ENCODE data around the gene CCDC18. TPM values are rescaled to one million over a fixed set of nuclear protein-coding genes. Genes with fewer than 3 reads are reported as not detected.
A peak's percentile ranks its signal among the peaks of the same experiment; 100 is the strongest.

Gene CCDC18
- total RNA-seq, 3 donors from 2014 or later: 4.1 to 10.5 (median 9.4) TPM

GRCh38 chr1:93177991-93178390 is 2.5 kb upstream of the CCDC18 start:
- Histone ChIP-seq H3K4me1 (no peaks in the 10 kb centered on the region), H3K4me3 (peak overlapping the region; percentile 88 to 95 (median 95)), H3K9me3 (no peaks in the 10 kb centered on the region), H3K27me3 (no peaks in the 10 kb centered on the region), H3K36me3 (no peaks in the 10 kb centered on the region), H3K27ac (no peak overlapping the region)
- no peak for DNase-seq (ENCODE audit: low spot score in 2 of 2)
- TF ChIP-seq, protein P1, sequence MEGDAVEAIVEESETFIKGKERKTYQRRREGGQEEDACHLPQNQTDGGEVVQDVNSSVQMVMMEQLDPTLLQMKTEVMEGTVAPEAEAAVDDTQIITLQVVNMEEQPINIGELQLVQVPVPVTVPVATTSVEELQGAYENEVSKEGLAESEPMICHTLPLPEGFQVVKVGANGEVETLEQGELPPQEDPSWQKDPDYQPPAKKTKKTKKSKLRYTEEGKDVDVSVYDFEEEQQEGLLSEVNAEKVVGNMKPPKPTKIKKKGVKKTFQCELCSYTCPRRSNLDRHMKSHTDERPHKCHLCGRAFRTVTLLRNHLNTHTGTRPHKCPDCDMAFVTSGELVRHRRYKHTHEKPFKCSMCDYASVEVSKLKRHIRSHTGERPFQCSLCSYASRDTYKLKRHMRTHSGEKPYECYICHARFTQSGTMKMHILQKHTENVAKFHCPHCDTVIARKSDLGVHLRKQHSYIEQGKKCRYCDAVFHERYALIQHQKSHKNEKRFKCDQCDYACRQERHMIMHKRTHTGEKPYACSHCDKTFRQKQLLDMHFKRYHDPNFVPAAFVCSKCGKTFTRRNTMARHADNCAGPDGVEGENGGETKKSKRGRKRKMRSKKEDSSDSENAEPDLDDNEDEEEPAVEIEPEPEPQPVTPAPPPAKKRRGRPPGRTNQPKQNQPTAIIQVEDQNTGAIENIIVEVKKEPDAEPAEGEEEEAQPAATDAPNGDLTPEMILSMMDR (IDR thresholded peaks at IDR 0.05): no peak
- TF ChIP-seq POLR2A (IDR thresholded peaks at IDR 0.05) (no peak), POLR2AphosphoS5 (IDR thresholded peaks at IDR 0.05) (no peak)
- intact Hi-C loops (cut with DNase I; ENCODE audit: low total_unique reads): no loop called here

- intact Hi-C loops (cut with DNase I; ENCODE audit: low total_unique reads): no loop called here
- Histone ChIP-seq H3K4me1 (no peaks in the 10 kb centered on the region), H3K36me3 (no peaks in the 10 kb centered on the region), H3K27me3 (no peaks in the 10 kb centered on the region), H3K4me3 (peak overlapping the region; percentile 88 to 95 (median 95)), H3K9me3 (no peaks in the 10 kb centered on the region), H3K27ac (no peak overlapping the region)
- TF ChIP-seq POLR2AphosphoS5 (IDR thresholded peaks at IDR 0.05) (no peak), POLR2A (IDR thresholded peaks at IDR 0.05) (no peak)
- TF ChIP-seq, protein P1 (IDR thresholded peaks at IDR 0.05): no peak
- DNase-seq (ENCODE audit: low spot score in 2 of 2): no peak
These were observed 2.1 kb upstream of the CCDC18 start for GRCh38 chr1:93178418-93178817.

DNA sequence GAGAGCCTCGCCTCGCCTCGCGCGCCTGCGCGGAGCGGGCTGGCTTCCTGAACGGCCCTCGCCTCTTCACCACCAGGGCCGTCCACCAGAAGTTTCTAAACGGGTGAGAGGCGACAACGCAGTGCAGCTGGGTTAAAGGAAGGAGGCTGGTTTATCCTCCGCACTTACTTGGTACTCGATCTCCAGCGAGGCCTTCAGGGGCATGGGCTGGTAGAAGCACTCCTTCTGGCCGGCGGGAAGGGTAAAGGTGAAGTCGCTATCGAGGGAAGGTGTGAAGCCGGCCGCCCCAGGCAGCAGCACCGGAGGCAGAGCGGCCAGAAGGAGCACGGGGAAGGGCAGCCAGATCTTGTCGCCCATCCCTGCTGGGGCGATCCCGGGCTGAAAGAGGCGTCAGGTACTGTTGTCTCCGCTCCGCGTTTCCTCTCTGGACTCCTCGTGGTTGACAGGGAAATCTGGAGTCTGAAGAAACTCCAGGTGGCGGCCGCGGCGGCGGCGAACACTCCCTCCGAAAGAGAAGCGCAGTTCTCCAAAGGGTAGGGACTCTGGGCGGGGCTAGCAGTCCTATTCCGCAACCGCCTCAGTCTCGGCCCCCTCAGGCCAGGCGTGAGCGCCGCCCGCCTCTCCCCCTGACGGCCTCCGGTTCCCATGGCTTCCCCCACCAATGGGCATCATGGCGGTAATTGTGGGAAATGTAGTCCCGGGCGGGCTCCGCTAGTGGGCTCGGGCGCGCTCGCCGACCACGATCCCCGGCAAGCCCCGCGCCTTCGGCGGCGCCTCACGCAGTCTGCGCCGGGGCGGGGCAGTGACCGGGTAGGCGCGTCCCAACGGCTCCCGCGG is 420 bp upstream of the CCDC18 start, which contains the start of gene TMED5:
TSS of gene TMED5 (minus strand) at position 528 of the 837 bp plus-strand sequence. CDS start at position 357, 171 bp downstream.
- H3K27me3 ChIP-seq: no peaks in the 10 kb centered on the region
- peak; percentile 69 to 93 (median 89) for TF ChIP-seq POLR2AphosphoS5 (IDR thresholded peaks at IDR 0.05)
- TF ChIP-seq, protein P1 (IDR thresholded peaks at IDR 0.05): peak; percentile 11 to 53 (median 42)
- TF ChIP-seq POLR2A (IDR thresholded peaks at IDR 0.05): peak; percentile 88
- peak within 1 kb of the TSS; percentile 88 to 95 (median 95) for H3K4me3 ChIP-seq
- no peaks in the 10 kb centered on the region for H3K9me3 ChIP-seq
- intact Hi-C loops (cut with DNase I; ENCODE audit: low total_unique reads): no loop called here
- H3K36me3 ChIP-seq: no peaks in the 10 kb centered on the region
- DNase-seq (ENCODE audit: low spot score in 2 of 2): peak; percentile 97 to 98
- no peaks in the 10 kb centered on the region for H3K4me1 ChIP-seq
- peak within 1 kb of the TSS; percentile 99 to 100 for H3K27ac ChIP-seq

GRCh38 chr1:93186667-93187066 is 6.1 kb downstream of the CCDC18 start:
- H3K36me3 ChIP-seq: no peaks in the 10 kb centered on the region
- H3K27ac ChIP-seq: no peak overlapping the region
- H3K4me1 ChIP-seq: no peaks in the 10 kb centered on the region
- H3K27me3 ChIP-seq: no peaks in the 10 kb centered on the region
- no peak for DNase-seq (ENCODE audit: low spot score in 2 of 2)
- H3K9me3 ChIP-seq: no peaks in the 10 kb centered on the region
- H3K4me3 ChIP-seq: no peak overlapping the region
- TF ChIP-seq, protein P1 (IDR thresholded peaks at IDR 0.05): no peak
- no peak for TF ChIP-seq POLR2A (IDR thresholded peaks at IDR 0.05)
- intact Hi-C loops (cut with DNase I; ENCODE audit: low total_unique reads): no loop called here

- intact Hi-C loops (cut with DNase I; ENCODE audit: low total_unique reads): no loop called here
- H3K4me3 ChIP-seq: no peak overlapping the region
- H3K4me1 ChIP-seq: no peaks in the 10 kb centered on the region
- H3K9me3 ChIP-seq: no peaks in the 10 kb centered on the region
- H3K27me3 ChIP-seq: no peaks in the 10 kb centered on the region
- DNase-seq (ENCODE audit: low spot score in 2 of 2): no peak
- TF ChIP-seq, protein P1 (IDR thresholded peaks at IDR 0.05): no peak
- TF ChIP-seq POLR2A (IDR thresholded peaks at IDR 0.05) (no peak), POLR2AphosphoS5 (IDR thresholded peaks at IDR 0.05) (no peak)
- no peaks in the 10 kb centered on the region for H3K36me3 ChIP-seq
- H3K27ac ChIP-seq: no peak overlapping the region
These were observed 9.9 kb downstream of the CCDC18 start for GRCh38 chr1:93190432-93190831.
